CD4-positive, alpha-beta T cell treated with Interleukin-4 for 4 hours (primary cell): ENCODE measurements around the gene PDZD2.
"Not testable (repeated sequence)": the region's sequence is repeated elsewhere in the genome, so short reads cannot be mapped to it uniquely, and the experiment has no call there.

ENCODE experiments used
- DNase-seq: peaks from one replicate; pipeline ENCODE4 v3.0.0-alpha.2; 2020

The PDZD2 gene

GRCh38 chr5:31987985-31988710, 349.2 kb downstream of the PDZD2 start:
- no peak for DNase-seq

GRCh38 chr5:31990081-31990650, 351.2 kb downstream of the PDZD2 start:
- no peak for DNase-seq

GRCh38 chr5:31990701-31991110, 351.8 kb downstream of the PDZD2 start:
- no peak for DNase-seq

- no peak for DNase-seq
Measured at GRCh38 chr5:31992377-31992776, 353.4 kb downstream of the PDZD2 start.

GRCh38 chr5:31993165-31993961, 354.4 kb downstream of the PDZD2 start:
- no peak for DNase-seq

- no peak for DNase-seq
Measured at GRCh38 chr5:31995006-31995405, 356.1 kb downstream of the PDZD2 start.

GRCh38 chr5:31995714-31996113, 356.8 kb downstream of the PDZD2 start:
- DNase-seq, result no peak

- no peak for DNase-seq
Measured at GRCh38 chr5:31996909-31997308, 358.0 kb downstream of the PDZD2 start.

- no peak for DNase-seq
Measured at GRCh38 chr5:31999470-31999869, 360.5 kb downstream of the PDZD2 start.

GRCh38 chr5:32000731-32001130, 361.8 kb downstream of the PDZD2 start:
- DNase-seq, result no peak

- no peak for DNase-seq
Measured at GRCh38 chr5:32001284-32001683, 362.4 kb downstream of the PDZD2 start.

- DNase-seq, result no peak
Measured at GRCh38 chr5:32001707-32002106, 362.8 kb downstream of the PDZD2 start.

GRCh38 chr5:32002755-32003154, 363.8 kb downstream of the PDZD2 start:
- DNase-seq, result no peak

- no peak for DNase-seq
Measured at GRCh38 chr5:32003981-32004380, 365.1 kb downstream of the PDZD2 start.

- DNase-seq, result no peak
Measured at GRCh38 chr5:32004404-32004803, 365.5 kb downstream of the PDZD2 start.

GRCh38 chr5:32008746-32009145, 369.8 kb downstream of the PDZD2 start:
- no peak for DNase-seq

GRCh38 chr5:32013658-32014057, 374.7 kb downstream of the PDZD2 start:
- DNase-seq, result no peak

- DNase-seq, result no peak
Measured at GRCh38 chr5:32014096-32014745, 375.3 kb downstream of the PDZD2 start.

- DNase-seq, result not testable (repeated sequence)
Measured at GRCh38 chr5:32015262-32015661, 376.3 kb downstream of the PDZD2 start.

GRCh38 chr5:32017692-32018367, 378.9 kb downstream of the PDZD2 start:
- DNase-seq, result no peak

GRCh38 chr5:32018476-32019436, 379.8 kb downstream of the PDZD2 start:
- DNase-seq, result no peak

GRCh38 chr5:32020271-32020670, 381.3 kb downstream of the PDZD2 start:
- DNase-seq, result no peak
